Spinal cord (tissue), 10 donors: Measurements from ENCODE around the gene LAYN. TPM values are rescaled to one million over a fixed set of nuclear protein-coding genes. Genes with fewer than 3 reads are reported as not detected.
A peak's percentile ranks its signal among the peaks of the same experiment; 100 is the strongest.

Experiments
- DNase-seq, 6 donors: peaks; one replicate each; pipeline versions ENCODE4 v3.0.0 to v3.0.0-alpha.2; 2013 to 2015; ENCODE audit warnings: low spot score in 6 of 6, low read depth in 4 of 6
- H3K27ac ChIP-seq: one replicate; pipeline ENCODE4 v1.5.1; 2013; ENCODE audit warnings: low read depth, low read length, control low read depth
- H3K27me3 ChIP-seq: one replicate; pipeline ENCODE4 v1.6.1; 2013; ENCODE audit warnings: low read length; ENCODE audit not compliant: control insufficient read depth, insufficient read depth
- H3K36me3 ChIP-seq: one replicate; pipeline ENCODE4 v1.6.1; 2013; ENCODE audit warnings: low read length; ENCODE audit not compliant: control insufficient read depth, insufficient read depth
- H3K4me1 ChIP-seq: one replicate; pipeline ENCODE4 v1.6.1; 2013; ENCODE audit warnings: low read length; ENCODE audit not compliant: control insufficient read depth, insufficient read depth
- H3K4me3 ChIP-seq: one replicate; pipeline ENCODE4 v1.5.1; 2013; ENCODE audit warnings: low read depth, low read length, control low read depth
- H3K9me3 ChIP-seq: one replicate; pipeline ENCODE4 v1.6.1; 2013; ENCODE audit warnings: low read length; ENCODE audit not compliant: control insufficient read depth, insufficient read depth
- WGBS: methylation state at CpG from one replicate; pipeline ENCODE4 v1.1.5; 2013; ENCODE audit warnings: missing lambda C conversion rate; ENCODE audit not compliant: insufficient coverage; 5-methylcytosine and 5-hydroxymethylcytosine counted together
- polyA plus RNA-seq, 2 donors: library from polyadenylated mRNA; unstranded; fragments of 120-200 nt; gene quantifications; one replicate each; pipeline ENCODE4 v1.2.1, GENCODE V29; 2013; ENCODE audit not compliant: insufficient read length in 2 of 2
- total RNA-seq, 2 donors: library from RNA; depleted of rRNA in 1 of 2; stranded (reverse); fragments of 120-200 nt in 1 of 2; fragments of >200 nt in 1 of 2; gene quantifications; one replicate each; pipeline versions ENCODE4 v1.2.3 to v1.2.4, GENCODE V29; 2013 to 2014
- donor health status: healthy.

The LAYN gene
- total and polyA plus RNA-seq, 4 donors = 11.0 to 16.4 (median 12.7) TPM

- peaks cover 30% of the 10 kb centered on the region for H3K27me3 ChIP-seq
- peak overlapping the region; percentile 51 for H3K4me3 ChIP-seq
- H3K27ac ChIP-seq = no peak overlapping the region
- DNase-seq = no peak
- peaks cover 22% of the 10 kb centered on the region for H3K4me1 ChIP-seq
- WGBS = 74% methylated on average over 5 of the region's 9 CpGs
- no peaks in the 10 kb centered on the region for H3K9me3 ChIP-seq
- H3K36me3 ChIP-seq = no peaks in the 10 kb centered on the region
Observed at GRCh38 chr11:111539426-111540113, 950 bp upstream of the LAYN start.

GRCh38 chr11:111540937-111541253 lies 375 bp downstream of the LAYN start:
- 0% methylated on average over 22 of the region's 22 CpGs for WGBS
- Histone ChIP-seq H3K27ac (no peak overlapping the region), H3K4me1 (peaks cover 22% of the 10 kb centered on the region), H3K36me3 (no peaks in the 10 kb centered on the region), H3K4me3 (peak overlapping the region; percentile 59), H3K9me3 (no peaks in the 10 kb centered on the region), H3K27me3 (peaks cover 30% of the 10 kb centered on the region)
- no peak for DNase-seq

- H3K4me3 ChIP-seq = peak overlapping the region; percentile 59
- peaks cover 22% of the 10 kb centered on the region for H3K4me1 ChIP-seq
- H3K9me3 ChIP-seq = no peaks in the 10 kb centered on the region
- H3K27ac ChIP-seq = no peak overlapping the region
- H3K36me3 ChIP-seq = no peaks in the 10 kb centered on the region
- WGBS = 1% methylated on average over 34 of the region's 41 CpGs
- H3K27me3 ChIP-seq = peaks cover 30% of the 10 kb centered on the region
- peak in 1 of 6 donors; percentile 41 for DNase-seq
Observed at GRCh38 chr11:111541254-111542061, 938 bp downstream of the LAYN start.

- no peaks in the 10 kb centered on the region for H3K36me3 ChIP-seq
- H3K4me3 ChIP-seq = no peak overlapping the region
- peaks cover 28% of the 10 kb centered on the region for H3K27me3 ChIP-seq
- DNase-seq = peak in 1 of 6 donors; percentile 66
- no peaks in the 10 kb centered on the region for H3K9me3 ChIP-seq
- H3K27ac ChIP-seq = no peak overlapping the region
- H3K4me1 ChIP-seq = peaks cover 22% of the 10 kb centered on the region
- 86% methylated on average over 9 of the region's 10 CpGs for WGBS
Observed at GRCh38 chr11:111542606-111543275, 2.2 kb downstream of the LAYN start.

GRCh38 chr11:111548525-111548924 lies 8.0 kb downstream of the LAYN start:
- Histone ChIP-seq H3K4me3 (no peak overlapping the region), H3K9me3 (no peaks in the 10 kb centered on the region), H3K4me1 (no peaks in the 10 kb centered on the region), H3K36me3 (no peaks in the 10 kb centered on the region), H3K27me3 (no peaks in the 10 kb centered on the region), H3K27ac (no peak overlapping the region)
- no peak for DNase-seq
- 73% methylated on average over 1 of the region's 2 CpGs for WGBS

- 88% methylated on average over 3 of the region's 11 CpGs for WGBS
- no peaks in the 10 kb centered on the region for H3K36me3 ChIP-seq
- H3K4me1 ChIP-seq = no peaks in the 10 kb centered on the region
- H3K4me3 ChIP-seq = no peak overlapping the region
- H3K27me3 ChIP-seq = no peaks in the 10 kb centered on the region
- no peaks in the 10 kb centered on the region for H3K9me3 ChIP-seq
- no peak overlapping the region for H3K27ac ChIP-seq
- DNase-seq = peak in 1 of 6 donors; percentile 33
Observed at GRCh38 chr11:111549196-111549868, 8.8 kb downstream of the LAYN start.

GRCh38 chr11:111549869-111550203 lies 9.3 kb downstream of the LAYN start:
- no peaks in the 10 kb centered on the region for H3K4me1 ChIP-seq
- WGBS = 57% methylated on average over 1 of the region's 3 CpGs

GRCh38 chr11:111550258-111550657 lies 9.7 kb downstream of the LAYN start:
- Histone ChIP-seq H3K9me3 (no peaks in the 10 kb centered on the region), H3K27me3 (no peaks in the 10 kb centered on the region), H3K4me3 (no peak overlapping the region), H3K36me3 (no peaks in the 10 kb centered on the region), H3K4me1 (no peaks in the 10 kb centered on the region), H3K27ac (no peak overlapping the region)
- WGBS = no CpG with 5 or more reads among the region's 2 CpGs
- DNase-seq = no peak

More at GRCh38 chr11:111549869-111550203, 9.3 kb downstream of the LAYN start:
- no peak for DNase-seq
- no peak overlapping the region for H3K4me3 ChIP-seq
- H3K27me3 ChIP-seq = no peaks in the 10 kb centered on the region
- H3K9me3 ChIP-seq = no peaks in the 10 kb centered on the region
- no peaks in the 10 kb centered on the region for H3K36me3 ChIP-seq
- no peak overlapping the region for H3K27ac ChIP-seq

- Histone ChIP-seq H3K27me3 (no peaks in the 10 kb centered on the region), H3K36me3 (no peaks in the 10 kb centered on the region), H3K9me3 (no peaks in the 10 kb centered on the region), H3K4me3 (no peak overlapping the region), H3K4me1 (no peaks in the 10 kb centered on the region), H3K27ac (no peak overlapping the region)
- no peak for DNase-seq
Observed at GRCh38 chr11:111554532-111554931, 14.0 kb downstream of the LAYN start.
